Measurements from ENCODE around the gene ANKRD24. TPM values are rescaled to one million over a fixed set of nuclear protein-coding genes. Genes with fewer than 3 reads are reported as not detected.

ANKRD24 gene
- total RNA-seq, 2 donors from 2014 or later: 3.6 to 12.0 TPM

GRCh38 chr19:4161415-4162077, 20.9 kb upstream of the ANKRD24 start:
- WGBS: 75% methylated on average over 7 of the region's 7 CpGs
- TF ChIP-seq POLR2A (IDR thresholded peaks at IDR 0.05): no peak
- TF ChIP-seq CTCF (IDR thresholded peaks at IDR 0.05): no peak
- TF ChIP-seq POLR2AphosphoS5 (IDR thresholded peaks at IDR 0.05): no peak
- intact Hi-C loops (cut with DNase I): no loop called here
- H3K4me3 ChIP-seq: no peak overlapping the region
- H3K4me1 ChIP-seq (replicated peaks): no peaks in the 10 kb centered on the region
- no peak overlapping the region for H3K27ac ChIP-seq
- no peaks in the 10 kb centered on the region for H3K36me3 ChIP-seq
- H3K27me3 ChIP-seq (replicated peaks; ENCODE audit: insufficient read depth): no peaks in the 10 kb centered on the region
- H3K9me3 ChIP-seq: no peaks in the 10 kb centered on the region
- DNase-seq (ENCODE audit: low spot score): no peak

- no peaks in the 10 kb centered on the region for H3K27me3 ChIP-seq (replicated peaks; ENCODE audit: insufficient read depth)
- no peaks in the 10 kb centered on the region for H3K36me3 ChIP-seq
- no peak overlapping the region for H3K27ac ChIP-seq
- no peak for TF ChIP-seq POLR2AphosphoS5 (IDR thresholded peaks at IDR 0.05)
- no peak for TF ChIP-seq POLR2A (IDR thresholded peaks at IDR 0.05)
- TF ChIP-seq CTCF (IDR thresholded peaks at IDR 0.05): no peak
- intact Hi-C loops (cut with DNase I): no loop called here
- H3K4me1 ChIP-seq (replicated peaks): no peaks in the 10 kb centered on the region
- H3K9me3 ChIP-seq: no peaks in the 10 kb centered on the region
- no peak overlapping the region for H3K4me3 ChIP-seq
- 55% methylated on average over 11 of the region's 11 CpGs for WGBS
- no peak for DNase-seq (ENCODE audit: low spot score)
Observed at GRCh38 chr19:4164262-4164661, 18.2 kb upstream of the ANKRD24 start.

- H3K36me3 ChIP-seq: peaks cover 0 to 8% of the 10 kb centered on the region in 2 donors
- H3K27ac ChIP-seq: no peak overlapping the region
- no peaks in the 10 kb centered on the region for H3K9me3 ChIP-seq
- 44% methylated on average over 14 of the region's 22 CpGs for WGBS
- DNase-seq (ENCODE audit: low spot score): no peak
- TF ChIP-seq CTCF (IDR thresholded peaks at IDR 0.05) (no peak), POLR2A (IDR thresholded peaks at IDR 0.05) (no peak), POLR2AphosphoS5 (IDR thresholded peaks at IDR 0.05) (no peak)
- intact Hi-C loops (cut with DNase I): no loop called here
- no peak overlapping the region for H3K4me3 ChIP-seq
- H3K27me3 ChIP-seq (replicated peaks; ENCODE audit: insufficient read depth): no peaks in the 10 kb centered on the region
- peaks cover 4% of the 10 kb centered on the region for H3K4me1 ChIP-seq (replicated peaks)
Observed at GRCh38 chr19:4171676-4172075, 10.8 kb upstream of the ANKRD24 start.

- TF ChIP-seq POLR2A (IDR thresholded peaks at IDR 0.05) (no peak), CTCF (IDR thresholded peaks at IDR 0.05) (no peak), POLR2AphosphoS5 (IDR thresholded peaks at IDR 0.05) (no peak)
- H3K4me1 ChIP-seq (replicated peaks): peaks cover 4% of the 10 kb centered on the region
- no peaks in the 10 kb centered on the region for H3K27me3 ChIP-seq (replicated peaks; ENCODE audit: insufficient read depth)
- no peak overlapping the region for H3K4me3 ChIP-seq
- DNase-seq (ENCODE audit: low spot score): peak; percentile 30
- H3K9me3 ChIP-seq: no peaks in the 10 kb centered on the region
- WGBS: 4% methylated on average over 44 of the region's 45 CpGs
- intact Hi-C loops (cut with DNase I): no loop called here
- H3K27ac ChIP-seq: no peak overlapping the region
- H3K36me3 ChIP-seq: peaks cover 0 to 12% of the 10 kb centered on the region in 2 donors
Observed at GRCh38 chr19:4172861-4173473, 9.5 kb upstream of the ANKRD24 start.
